ENCODE results near the gene RAPGEF3. TPM values are rescaled to one million over a fixed set of nuclear protein-coding genes. Genes with fewer than 3 reads are reported as not detected.

Gene RAPGEF3
- total and polyA plus RNA-seq, 2 of the 8 experiments (the other 6 are each of a cell fraction or from before 2014, with no cell fraction given): 5.0 to 9.4 TPM

DNA sequence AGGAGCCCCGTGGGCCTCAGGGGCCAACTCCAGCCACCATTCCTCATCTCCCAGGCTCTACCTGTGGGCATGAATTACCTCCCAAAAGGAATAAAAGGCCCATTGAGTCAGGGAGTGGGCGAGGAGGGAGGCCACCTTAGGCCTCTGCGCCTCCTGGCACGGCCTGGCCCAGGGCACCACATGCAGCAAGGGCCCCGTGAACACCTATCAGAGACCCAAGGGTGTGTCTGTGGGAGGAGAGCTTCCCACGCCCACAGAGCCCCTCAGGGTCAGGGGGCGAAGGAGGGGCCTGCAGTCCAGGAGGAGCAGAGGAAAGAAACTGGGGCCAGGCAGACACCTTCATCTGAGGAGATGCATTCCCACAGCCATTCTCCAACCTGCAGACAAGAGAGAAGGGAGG is 12.2 kb downstream of the RAPGEF3 start:
- H3K79me2 ChIP-seq (ENCODE audit: control insufficient read depth in 1 of 2, insufficient read depth in 2 of 2, low read length in 2 of 2): no peaks in the 10 kb centered on the region
- no peaks in the 10 kb centered on the region for H3K36me3 ChIP-seq (ENCODE audit: control insufficient read depth in 2 of 4, insufficient read depth in 4 of 4, low read length in 3 of 4)
- H2BK5ac ChIP-seq (ENCODE audit: low read depth, low read length): no peak overlapping the region
- H4K91ac ChIP-seq (replicated peaks; ENCODE audit: insufficient read length, low read length): no peak overlapping the region
- H3K27me3 ChIP-seq (replicated peaks in 1 of 4; ENCODE audit: control insufficient read depth in 3 of 4, extremely low read depth in 1 of 4, insufficient read depth in 3 of 4, low read length in 3 of 4): no peaks in the 10 kb centered on the region
- H3K27ac ChIP-seq (ENCODE audit: low read depth, low read length): no peak overlapping the region
- no peak overlapping the region for H4K5ac ChIP-seq (ENCODE audit: insufficient read length, low read depth, low read length)
- no peak overlapping the region for H3K4me2 ChIP-seq (ENCODE audit: insufficient read depth in 1 of 2, low read depth in 2 of 2, low read length in 2 of 2)
- H2AFZ ChIP-seq (ENCODE audit: low read length): no peak overlapping the region
- H2BK120ac ChIP-seq (replicated peaks; ENCODE audit: low read depth, low read length): no peak overlapping the region
- ChIA-PET POLR2A (ENCODE audit: partially characterized antibody) (interaction anchor here (1.6 to 7.4 kb wide), 3 partner anchors 11 to 35 kb away, joined by 4 to 62 read pairs (median 10); partner anchors contain the start of gene RAPGEF3), CTCF (ENCODE audit: partially characterized antibody) (interaction anchor here (0.8 to 64.6 kb wide), 7 partner anchors 5 to 92 kb away, joined by 3 to 2442 read pairs (median 7); partner anchors contain the start of genes ENDOU, RAPGEF3 and SLC48A1)
- H3K4me3 ChIP-seq (ENCODE audit: extremely low read depth in 1 of 4, insufficient read depth in 2 of 4, low read depth in 3 of 4, low read length in 4 of 4): no peak overlapping the region
- FAIRE-seq: no peak
- H3K9ac ChIP-seq (replicated peaks in 1 of 4; ENCODE audit: extremely low read depth in 1 of 4, low read depth in 3 of 4, low read length in 3 of 4): no peak overlapping the region
- no peak overlapping the region for H3K4ac ChIP-seq (replicated peaks; ENCODE audit: insufficient read length, low read depth, low read length)
- no peaks in the 10 kb centered on the region for H4K20me1 ChIP-seq (replicated peaks in 1 of 2; ENCODE audit: control insufficient read depth in 1 of 2, insufficient read depth in 2 of 2, low read length in 2 of 2)
- H3K79me1 ChIP-seq (ENCODE audit: low read depth, low read length): no peaks in the 10 kb centered on the region
- H3K4me1 ChIP-seq (replicated peaks in 1 of 4; ENCODE audit: control insufficient read depth in 3 of 4, insufficient read depth in 4 of 4, low read length in 3 of 4): peaks cover 0 to 8% (median 2%) of the 10 kb centered on the region in 4 experiments; a peak in 3 of 7 replicates
- no peak overlapping the region for H3K23ac ChIP-seq (ENCODE audit: insufficient read length)
- H3K18ac ChIP-seq (ENCODE audit: extremely low read depth, low read length): no peak overlapping the region
- H2BK12ac ChIP-seq (ENCODE audit: low read depth, low read length): no peak overlapping the region
- no peak overlapping the region for H3K14ac ChIP-seq (ENCODE audit: insufficient read length)
- no peak for DNase-seq (ENCODE audit: low read depth in 1 of 2, low spot score in 2 of 2)
- H2BK15ac ChIP-seq (ENCODE audit: low read length): no peak overlapping the region
- peak overlapping the region; percentile 25; the same call in 1 of the 2 replicates for H4K8ac ChIP-seq (ENCODE audit: extremely low read depth, insufficient read depth, low read length)
- WGBS, 2 experiments (ENCODE audit: extremely low coverage in 1 of 2, insufficient coverage in 1 of 2, insufficient read length in 1 of 2, insufficient replicate concordance in 2 of 2, low coverage in 1 of 2, low lambda C conversion rate in 2 of 2, missing lambda C conversion rate in 1 of 2): 82% methylated on average over 6 of the region's 7 CpGs; no CpG with 5 or more reads in 1 of the 2 experiments
- H3K23me2 ChIP-seq (ENCODE audit: low read depth, low read length): no peaks in the 10 kb centered on the region; the same call in 1 of the 2 replicates
- H2BK20ac ChIP-seq (ENCODE audit: low read length): no peak overlapping the region
- H3K9me3 ChIP-seq (ENCODE audit: insufficient read depth in 2 of 2, low read depth in 1 of 2, low read length in 1 of 2): no peaks in the 10 kb centered on the region
- no peak overlapping the region for H3K56ac ChIP-seq (replicated peaks; ENCODE audit: insufficient read length, low read depth, low read length)
- H2AK5ac ChIP-seq (ENCODE audit: low read depth, low read length): no peak overlapping the region
- TF ChIP-seq FOSL1 (IDR thresholded peaks at IDR 0.05; ENCODE audit: insufficient read depth, low read depth, low read length) (no peak), EGR1 (IDR thresholded peaks at IDR 0.05; ENCODE audit: borderline replicate concordance, low read depth, low read length) (no peak), CEBPB (IDR thresholded peaks at IDR 0.05; ENCODE audit: low read depth, low read length) (no peak), CREB1 (IDR thresholded peaks at IDR 0.05) (no peak), EP300 (IDR thresholded peaks at IDR 0.05; ENCODE audit: borderline replicate concordance in 1 of 2, low read depth in 2 of 2, low read length in 2 of 2) (no peak), SP1 (IDR thresholded peaks at IDR 0.05; ENCODE audit: low read depth, low read length) (no peak), SIX5 (IDR thresholded peaks at IDR 0.05; ENCODE audit: low read depth, low read length) (no peak), MAFK (IDR thresholded peaks at IDR 0.05; ENCODE audit: low read depth, low read length) (no peak)
- TF ChIP-seq, protein P1, sequence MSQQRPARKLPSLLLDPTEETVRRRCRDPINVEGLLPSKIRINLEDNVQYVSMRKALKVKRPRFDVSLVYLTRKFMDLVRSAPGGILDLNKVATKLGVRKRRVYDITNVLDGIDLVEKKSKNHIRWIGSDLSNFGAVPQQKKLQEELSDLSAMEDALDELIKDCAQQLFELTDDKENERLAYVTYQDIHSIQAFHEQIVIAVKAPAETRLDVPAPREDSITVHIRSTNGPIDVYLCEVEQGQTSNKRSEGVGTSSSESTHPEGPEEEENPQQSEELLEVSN (IDR thresholded peaks at IDR 0.05): no peak
- TF ChIP-seq, protein P2, sequence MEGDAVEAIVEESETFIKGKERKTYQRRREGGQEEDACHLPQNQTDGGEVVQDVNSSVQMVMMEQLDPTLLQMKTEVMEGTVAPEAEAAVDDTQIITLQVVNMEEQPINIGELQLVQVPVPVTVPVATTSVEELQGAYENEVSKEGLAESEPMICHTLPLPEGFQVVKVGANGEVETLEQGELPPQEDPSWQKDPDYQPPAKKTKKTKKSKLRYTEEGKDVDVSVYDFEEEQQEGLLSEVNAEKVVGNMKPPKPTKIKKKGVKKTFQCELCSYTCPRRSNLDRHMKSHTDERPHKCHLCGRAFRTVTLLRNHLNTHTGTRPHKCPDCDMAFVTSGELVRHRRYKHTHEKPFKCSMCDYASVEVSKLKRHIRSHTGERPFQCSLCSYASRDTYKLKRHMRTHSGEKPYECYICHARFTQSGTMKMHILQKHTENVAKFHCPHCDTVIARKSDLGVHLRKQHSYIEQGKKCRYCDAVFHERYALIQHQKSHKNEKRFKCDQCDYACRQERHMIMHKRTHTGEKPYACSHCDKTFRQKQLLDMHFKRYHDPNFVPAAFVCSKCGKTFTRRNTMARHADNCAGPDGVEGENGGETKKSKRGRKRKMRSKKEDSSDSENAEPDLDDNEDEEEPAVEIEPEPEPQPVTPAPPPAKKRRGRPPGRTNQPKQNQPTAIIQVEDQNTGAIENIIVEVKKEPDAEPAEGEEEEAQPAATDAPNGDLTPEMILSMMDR (IDR thresholded peaks at IDR 0.05; ENCODE audit: control extremely low read depth in 1 of 3, insufficient read depth in 1 of 3, low read depth in 1 of 3, low read length in 3 of 3): no peak

All from H1 (cell line).